GM18517 (cell line): Measurements from ENCODE around the gene NUP93.
"Not testable (repeated sequence)": the region's sequence is repeated elsewhere in the genome, so short reads cannot be mapped to it uniquely, and the experiment has no call there.

ENCODE experiments used
- ATAC-seq: cut with Tn5 transposase; IDR thresholded peaks from one replicate; pipeline ENCODE4 v1.9.1; 2021; ENCODE audit warnings: mild to moderate bottlenecking, moderate library complexity; ENCODE audit not compliant: unreplicated experiment

Gene NUP93

GRCh38 chr16:56864960-56865359, 135.0 kb downstream of the NUP93 start, which contains the start of gene SLC12A3:
TSS of gene SLC12A3 (plus strand) at chr16:56865207. CDS start at chr16:56865236, 29 bp downstream.
- ATAC-seq, result no peak

GRCh38 chr16:56865394-56866062, 135.6 kb downstream of the NUP93 start:
- no peak for ATAC-seq

- no peak for ATAC-seq
Measured at GRCh38 chr16:56866955-56867830, 137.3 kb downstream of the NUP93 start.

GRCh38 chr16:56868175-56868574, 138.2 kb downstream of the NUP93 start:
- no peak for ATAC-seq

GRCh38 chr16:56868766-56869165, 138.8 kb downstream of the NUP93 start:
- not testable (repeated sequence) for ATAC-seq

GRCh38 chr16:56869513-56870275, 139.8 kb downstream of the NUP93 start:
- ATAC-seq, result no peak

GRCh38 chr16:56870276-56870888, 140.5 kb downstream of the NUP93 start:
- no peak for ATAC-seq

DNA sequence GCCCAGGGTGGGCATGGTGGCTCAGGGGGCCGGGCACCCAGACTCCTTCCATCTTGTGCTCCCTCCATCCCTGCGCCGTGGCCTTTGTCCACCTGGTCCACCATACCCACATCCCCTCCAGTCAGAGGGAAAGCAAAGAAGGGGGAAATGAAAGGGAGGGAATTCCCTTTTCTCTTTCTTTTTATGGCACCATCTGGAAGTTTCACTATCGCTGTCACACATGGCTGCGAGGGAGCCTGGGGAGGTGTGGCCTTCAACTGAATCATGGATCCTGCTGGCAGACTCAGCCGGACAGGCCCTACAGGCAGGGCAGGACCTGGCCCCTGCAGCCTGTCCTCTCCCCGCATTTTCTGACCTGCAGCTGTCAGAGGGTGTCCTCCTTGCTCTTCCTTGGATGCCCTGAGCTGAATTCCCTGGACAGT, 141.3 kb downstream of the NUP93 start:
- ATAC-seq, result no peak

- ATAC-seq, result no peak
Measured at GRCh38 chr16:56872863-56873391, 143.0 kb downstream of the NUP93 start.

DNA sequence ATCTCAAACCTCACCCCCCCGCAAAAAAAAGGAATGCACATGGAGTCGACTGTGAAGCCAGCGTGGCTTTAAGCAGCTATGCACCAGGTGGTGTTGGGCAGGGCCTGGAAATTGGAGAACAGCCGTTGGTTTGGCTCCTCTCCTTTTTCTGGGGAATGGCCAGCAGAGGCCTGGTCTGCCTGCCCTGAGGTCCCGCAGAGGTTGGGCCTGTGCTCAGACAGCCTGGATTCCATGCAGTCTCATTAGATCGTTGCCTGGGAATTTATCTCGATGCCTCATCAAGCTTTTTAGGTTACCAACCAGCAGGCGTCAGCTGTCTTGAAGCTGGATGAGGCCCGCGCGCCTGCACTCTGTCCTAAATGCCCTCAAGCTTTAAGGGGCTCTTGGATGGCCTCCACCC, 144.9 kb downstream of the NUP93 start:
- no peak for ATAC-seq

DNA sequence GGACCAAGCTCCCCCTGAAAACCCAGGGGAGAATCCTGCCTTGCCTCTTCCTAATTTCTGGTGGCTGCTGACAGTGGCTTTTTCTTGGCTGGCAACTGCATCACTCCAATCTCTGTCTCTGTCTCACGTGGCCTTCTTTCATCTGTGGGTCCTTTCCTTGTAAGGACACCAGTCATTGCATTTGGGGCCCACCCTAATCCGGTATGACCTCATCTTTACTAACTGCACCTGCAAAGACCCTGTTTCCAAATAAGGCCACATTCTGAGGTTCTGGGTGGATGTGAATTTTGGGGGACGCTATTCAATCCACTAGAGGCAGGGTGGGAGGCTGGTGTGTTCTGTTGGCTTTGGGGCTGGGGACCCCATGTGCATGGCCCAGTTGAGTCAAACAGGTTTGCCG, 146.1 kb downstream of the NUP93 start:
- ATAC-seq, result no peak

DNA sequence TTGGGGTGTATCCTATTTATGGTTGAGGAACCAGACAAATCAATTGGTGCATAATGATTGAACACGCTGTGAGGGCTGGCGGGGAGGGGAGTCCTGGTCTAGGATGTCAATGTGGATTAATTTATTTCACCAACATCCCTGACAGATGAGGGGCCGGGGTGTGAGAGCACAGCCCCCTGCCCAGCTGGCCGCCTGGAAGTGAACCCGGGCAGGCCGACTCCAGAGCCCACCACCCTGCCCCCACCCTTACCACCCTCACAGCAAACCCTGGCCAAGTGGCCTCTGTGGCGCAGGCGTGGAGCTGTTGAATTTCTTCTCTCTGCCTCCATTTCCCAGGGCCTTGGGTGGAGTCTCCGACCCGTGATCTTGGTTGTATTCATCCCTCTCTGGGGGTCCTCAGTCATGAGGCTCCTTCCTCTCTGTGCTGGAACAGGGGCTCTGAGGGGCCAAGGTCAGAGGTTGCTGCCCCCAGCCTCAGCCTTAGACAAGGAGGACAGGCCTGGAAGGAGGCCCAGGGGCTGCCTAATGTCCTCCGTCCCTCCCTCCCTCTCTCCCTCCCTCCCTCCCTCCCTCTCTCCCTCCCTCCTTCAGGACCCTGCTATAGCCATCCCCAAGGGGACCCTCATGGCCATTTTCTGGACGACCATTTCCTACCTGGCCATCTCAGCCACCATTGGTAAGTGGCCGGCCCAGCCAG, 147.7 kb downstream of the NUP93 start:
- ATAC-seq, result no peak

- ATAC-seq, result no peak
Measured at GRCh38 chr16:56878282-56878854, 148.4 kb downstream of the NUP93 start.

DNA sequence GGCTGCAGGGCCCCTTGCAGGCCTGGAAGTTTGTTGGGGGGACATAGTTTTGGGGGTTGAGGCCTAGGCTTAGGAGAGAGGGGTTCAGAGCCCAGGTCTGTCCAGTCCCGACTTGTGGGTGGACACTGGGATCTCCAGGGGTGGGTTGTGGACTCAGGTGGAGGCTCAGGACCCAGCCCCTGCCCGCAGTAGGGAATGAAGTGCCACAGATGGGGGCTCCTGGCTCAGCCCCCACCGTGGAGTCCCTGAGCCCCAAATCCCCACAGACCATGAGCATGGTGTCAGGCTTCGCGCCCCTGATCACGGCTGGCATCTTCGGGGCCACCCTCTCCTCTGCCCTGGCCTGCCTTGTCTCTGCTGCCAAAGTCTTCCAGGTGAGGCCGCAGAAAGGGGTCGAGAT, 149.3 kb downstream of the NUP93 start:
- ATAC-seq, result no peak

GRCh38 chr16:56880176-56880575, 150.2 kb downstream of the NUP93 start:
- no peak for ATAC-seq

DNA sequence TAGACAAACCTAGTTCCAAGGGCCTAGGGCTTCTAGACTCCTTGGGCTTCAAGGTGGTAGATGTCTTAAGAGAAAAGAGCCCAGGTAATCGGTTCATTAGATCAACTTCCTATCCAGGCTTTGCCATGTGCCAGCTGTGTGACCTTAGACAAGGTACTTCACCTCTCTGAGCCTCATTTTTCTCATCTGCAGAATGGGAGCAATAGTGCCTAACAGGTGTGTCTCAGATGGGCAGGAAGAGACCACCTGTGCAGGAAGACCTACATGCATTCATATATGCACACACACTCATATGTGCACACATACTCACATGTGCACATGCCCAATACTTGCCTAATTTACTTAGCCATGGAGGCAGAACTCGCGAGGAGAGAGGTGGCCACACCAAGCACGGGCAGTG, 150.8 kb downstream of the NUP93 start:
- ATAC-seq, result no peak

- ATAC-seq, result no peak
Measured at GRCh38 chr16:56882077-56882800, 152.3 kb downstream of the NUP93 start.

DNA sequence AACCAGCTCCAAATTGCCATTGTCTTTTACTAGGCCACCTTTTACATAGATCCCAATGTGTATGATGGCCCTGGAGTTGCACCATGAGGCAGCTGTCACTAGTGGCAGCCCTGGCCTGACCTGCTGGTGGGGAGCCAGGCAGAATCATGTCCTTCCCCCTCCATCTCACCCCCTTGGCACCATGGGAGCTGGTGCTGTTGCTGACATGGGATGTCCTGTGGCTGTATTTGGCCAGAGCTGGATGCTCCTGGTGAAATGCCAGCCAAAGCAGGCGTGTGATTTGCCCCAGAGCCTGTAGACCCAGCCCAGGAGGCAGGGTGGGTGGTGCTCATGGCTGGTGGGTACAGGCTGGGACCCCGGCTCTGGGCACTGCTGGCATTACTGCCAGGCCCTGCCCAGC, 153.7 kb downstream of the NUP93 start:
- no peak for ATAC-seq

DNA sequence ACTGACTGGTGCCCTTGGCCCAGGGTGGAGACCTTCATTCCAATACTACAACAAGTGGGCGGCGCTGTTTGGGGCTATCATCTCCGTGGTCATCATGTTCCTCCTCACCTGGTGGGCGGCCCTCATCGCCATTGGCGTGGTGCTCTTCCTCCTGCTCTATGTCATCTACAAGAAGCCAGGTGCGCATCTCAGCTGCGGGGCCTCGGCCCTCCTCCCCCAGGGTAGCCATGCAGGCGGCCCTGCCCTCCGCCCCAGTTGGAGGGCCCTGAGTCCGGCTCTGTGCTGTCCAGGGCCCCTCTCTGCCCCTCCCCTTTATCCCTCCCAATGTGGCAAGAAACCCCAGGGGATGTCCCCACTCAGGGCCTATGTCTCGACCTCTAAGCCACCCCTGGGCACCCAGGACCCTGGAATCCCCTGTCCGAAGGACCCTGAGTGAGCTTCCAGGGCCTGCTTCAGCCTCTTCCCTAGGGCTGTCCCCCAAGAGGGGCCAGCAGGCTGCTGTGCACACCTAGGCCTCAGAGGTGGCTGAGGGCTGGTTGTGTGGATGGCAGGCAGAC, 154.2 kb downstream of the NUP93 start:
- no peak for ATAC-seq
